ENCODE data around the gene IP6K2. TPM values are rescaled to one million over a fixed set of nuclear protein-coding genes. Genes with fewer than 3 reads are reported as not detected.

IP6K2 gene
- total RNA-seq, 1 donor from 2014 or later: 94.2 TPM

- no peak for DNase-seq (ENCODE audit: low spot score in 2 of 2)
- FAIRE-seq: no peak
Observed at GRCh38 chr3:48647714-48648113, 69.3 kb downstream of the IP6K2 start.

GRCh38 chr3:48644898-48645760, 71.9 kb downstream of the IP6K2 start:
- DNase-seq (ENCODE audit: low spot score in 2 of 2) (peak in 1 of 2 donors; percentile 55), FAIRE-seq (no peak)

GRCh38 chr3:48642605-48643004, 74.4 kb downstream of the IP6K2 start:
- DNase-seq (ENCODE audit: low spot score in 2 of 2) (no peak), FAIRE-seq (no peak)

GRCh38 chr3:48641396-48641795, 75.6 kb downstream of the IP6K2 start:
- DNase-seq (ENCODE audit: low spot score in 2 of 2): no peak
- no peak for FAIRE-seq

- no peak for DNase-seq (ENCODE audit: low spot score in 2 of 2)
- FAIRE-seq: no peak
Observed at GRCh38 chr3:48639944-48640606, 76.9 kb downstream of the IP6K2 start.

Small RNAs within 50 kb of the gene (small RNA-seq; reads per million reads assigned to genes)
- not detected for gene AC141002.1

Other genes with a start within 250 kb of the IP6K2 start
- 81.1 TPM for gene SHISA5, start 213.0 kb downstream of the IP6K2 start, total RNA-seq
- gene PFKFB4, start 160.4 kb downstream of the IP6K2 start, total RNA-seq: 22.0 TPM
- gene UCN2, start 153.4 kb downstream of the IP6K2 start, total RNA-seq: not detected
- gene COL7A1, start 121.9 kb downstream of the IP6K2 start, total RNA-seq: 1.2 TPM
- gene UQCRC1, start 107.6 kb downstream of the IP6K2 start, total RNA-seq: 149 TPM
- not detected for gene TMEM89, start 95.5 kb downstream of the IP6K2 start, total RNA-seq
- gene SLC26A6, start 81.8 kb downstream of the IP6K2 start, total RNA-seq: 4.1 TPM
- gene CELSR3, start 54.3 kb downstream of the IP6K2 start, total RNA-seq: 27.7 TPM
- 6.1 TPM for gene NCKIPSD, start 31.3 kb downstream of the IP6K2 start, total RNA-seq
- 32.2 TPM for gene PRKAR2A, start 130.7 kb upstream of the IP6K2 start, total RNA-seq
- 9.0 TPM for gene SLC25A20, start 181.7 kb upstream of the IP6K2 start, total RNA-seq
- 59.1 TPM for gene ARIH2, start 201.6 kb upstream of the IP6K2 start, total RNA-seq